ENCODE measurements around the gene CCDC12. TPM values are rescaled to one million over a fixed set of nuclear protein-coding genes. Genes with fewer than 3 reads are reported as not detected.
A peak's percentile ranks its signal among the peaks of the same experiment; 100 is the strongest.

CCDC12 gene
- total RNA-seq, 1 donor from 2014 or later: 50.5 TPM

DNA sequence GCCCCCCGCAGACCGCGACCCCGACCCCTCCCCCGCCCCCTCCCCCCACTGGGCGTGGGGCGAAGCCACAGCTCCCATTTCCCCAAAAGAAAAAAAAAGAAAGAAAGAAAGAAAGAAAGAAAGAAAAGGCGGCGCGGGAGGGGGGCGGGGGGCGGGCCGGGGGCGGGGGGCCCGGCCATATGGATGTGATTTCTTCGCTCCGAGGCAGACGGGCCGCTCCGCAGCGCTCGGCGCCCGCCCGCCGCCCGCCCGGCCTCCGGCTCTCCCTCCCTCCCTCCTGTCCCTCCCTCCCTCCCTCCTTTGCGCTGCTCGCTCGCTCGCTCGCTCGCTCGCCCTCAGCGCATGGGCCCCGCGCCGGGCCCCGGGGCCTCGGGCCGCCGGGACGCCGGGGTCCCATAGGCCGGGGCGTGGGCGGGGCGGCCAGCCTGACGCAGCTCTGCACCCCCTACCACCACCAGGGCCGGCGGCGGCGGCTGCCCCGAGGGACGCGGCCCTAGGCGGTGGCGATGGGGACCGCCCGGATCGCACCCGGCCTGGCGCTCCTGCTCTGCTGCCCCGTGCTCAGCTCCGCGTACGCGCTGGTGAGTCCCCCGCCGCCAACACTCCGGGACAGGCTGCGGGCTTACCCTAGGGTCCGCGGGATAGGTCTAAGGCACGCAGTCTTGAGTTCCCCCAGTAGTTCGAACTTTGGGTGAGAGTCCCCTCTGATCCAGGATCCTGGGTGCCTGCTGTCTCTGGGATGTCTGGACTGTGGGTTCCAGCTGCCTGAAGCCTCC lies 93.3 kb downstream of the CCDC12 start:
- peak overlapping the region; percentile 79 for H3K4me3 Mint-ChIP-seq
- TF ChIP-seq, protein P1, sequence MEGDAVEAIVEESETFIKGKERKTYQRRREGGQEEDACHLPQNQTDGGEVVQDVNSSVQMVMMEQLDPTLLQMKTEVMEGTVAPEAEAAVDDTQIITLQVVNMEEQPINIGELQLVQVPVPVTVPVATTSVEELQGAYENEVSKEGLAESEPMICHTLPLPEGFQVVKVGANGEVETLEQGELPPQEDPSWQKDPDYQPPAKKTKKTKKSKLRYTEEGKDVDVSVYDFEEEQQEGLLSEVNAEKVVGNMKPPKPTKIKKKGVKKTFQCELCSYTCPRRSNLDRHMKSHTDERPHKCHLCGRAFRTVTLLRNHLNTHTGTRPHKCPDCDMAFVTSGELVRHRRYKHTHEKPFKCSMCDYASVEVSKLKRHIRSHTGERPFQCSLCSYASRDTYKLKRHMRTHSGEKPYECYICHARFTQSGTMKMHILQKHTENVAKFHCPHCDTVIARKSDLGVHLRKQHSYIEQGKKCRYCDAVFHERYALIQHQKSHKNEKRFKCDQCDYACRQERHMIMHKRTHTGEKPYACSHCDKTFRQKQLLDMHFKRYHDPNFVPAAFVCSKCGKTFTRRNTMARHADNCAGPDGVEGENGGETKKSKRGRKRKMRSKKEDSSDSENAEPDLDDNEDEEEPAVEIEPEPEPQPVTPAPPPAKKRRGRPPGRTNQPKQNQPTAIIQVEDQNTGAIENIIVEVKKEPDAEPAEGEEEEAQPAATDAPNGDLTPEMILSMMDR (IDR thresholded peaks at IDR 0.05; ENCODE audit: unreplicated experiment): no peak
- DNase-seq (ENCODE audit: low spot score in 2 of 2, unreplicated experiment in 2 of 2): peak in 1 of 2 experiments; percentile 56
- H3K4me1 Mint-ChIP-seq: peaks cover 45% of the 10 kb centered on the region
- peaks cover 49% of the 10 kb centered on the region for H3K27me3 Mint-ChIP-seq (ENCODE audit: low read depth)
- H3K27ac Mint-ChIP-seq: no peak overlapping the region
- no peaks in the 10 kb centered on the region for H3K36me3 Mint-ChIP-seq
- H3K9me3 Mint-ChIP-seq: no peaks in the 10 kb centered on the region

DNA sequence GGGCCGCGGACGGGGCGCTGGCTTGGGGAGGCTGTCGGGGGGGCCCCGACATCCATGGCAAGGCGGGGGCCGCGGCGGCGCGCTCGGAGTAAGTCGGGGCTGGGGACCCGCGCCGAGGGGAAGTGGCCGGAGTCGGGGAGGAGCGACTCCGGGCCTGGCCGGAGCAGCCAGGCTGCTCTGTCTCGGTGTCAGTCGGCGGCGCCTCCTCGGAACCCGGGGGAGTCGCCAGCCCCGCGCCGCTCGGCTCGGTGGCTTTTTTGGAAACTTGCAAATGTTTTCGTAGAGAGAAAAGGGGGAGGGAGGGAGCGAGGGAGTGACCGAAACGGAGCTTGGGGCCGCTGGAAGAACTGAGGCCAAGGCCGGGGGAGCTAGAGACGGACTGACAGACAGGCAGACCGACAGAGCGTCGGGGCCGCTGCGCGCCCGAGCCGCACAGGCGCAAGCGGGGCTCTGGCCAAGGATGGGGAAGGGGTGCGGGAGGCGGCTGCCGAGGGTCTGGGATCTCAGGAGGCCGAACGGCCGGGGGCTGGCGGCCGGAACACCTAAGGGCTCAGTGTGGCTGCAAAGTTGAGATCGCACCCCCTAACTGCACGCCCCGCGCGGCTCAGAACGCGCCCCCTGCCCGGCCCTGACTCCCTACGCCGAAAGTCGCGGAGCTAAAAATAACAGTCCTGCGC lies 94.0 kb downstream of the CCDC12 start:
- peak overlapping the region; percentile 79 for H3K4me3 Mint-ChIP-seq
- no peaks in the 10 kb centered on the region for H3K9me3 Mint-ChIP-seq
- TF ChIP-seq, protein P1 (IDR thresholded peaks at IDR 0.05; ENCODE audit: unreplicated experiment): no peak
- peak in 1 of 2 experiments; percentile 58 for DNase-seq (ENCODE audit: low spot score in 2 of 2, unreplicated experiment in 2 of 2)
- H3K27ac Mint-ChIP-seq: peak overlapping the region; percentile 75
- H3K27me3 Mint-ChIP-seq (ENCODE audit: low read depth): peaks cover 49% of the 10 kb centered on the region
- peaks cover 46% of the 10 kb centered on the region for H3K4me1 Mint-ChIP-seq
- H3K36me3 Mint-ChIP-seq: no peaks in the 10 kb centered on the region

DNA sequence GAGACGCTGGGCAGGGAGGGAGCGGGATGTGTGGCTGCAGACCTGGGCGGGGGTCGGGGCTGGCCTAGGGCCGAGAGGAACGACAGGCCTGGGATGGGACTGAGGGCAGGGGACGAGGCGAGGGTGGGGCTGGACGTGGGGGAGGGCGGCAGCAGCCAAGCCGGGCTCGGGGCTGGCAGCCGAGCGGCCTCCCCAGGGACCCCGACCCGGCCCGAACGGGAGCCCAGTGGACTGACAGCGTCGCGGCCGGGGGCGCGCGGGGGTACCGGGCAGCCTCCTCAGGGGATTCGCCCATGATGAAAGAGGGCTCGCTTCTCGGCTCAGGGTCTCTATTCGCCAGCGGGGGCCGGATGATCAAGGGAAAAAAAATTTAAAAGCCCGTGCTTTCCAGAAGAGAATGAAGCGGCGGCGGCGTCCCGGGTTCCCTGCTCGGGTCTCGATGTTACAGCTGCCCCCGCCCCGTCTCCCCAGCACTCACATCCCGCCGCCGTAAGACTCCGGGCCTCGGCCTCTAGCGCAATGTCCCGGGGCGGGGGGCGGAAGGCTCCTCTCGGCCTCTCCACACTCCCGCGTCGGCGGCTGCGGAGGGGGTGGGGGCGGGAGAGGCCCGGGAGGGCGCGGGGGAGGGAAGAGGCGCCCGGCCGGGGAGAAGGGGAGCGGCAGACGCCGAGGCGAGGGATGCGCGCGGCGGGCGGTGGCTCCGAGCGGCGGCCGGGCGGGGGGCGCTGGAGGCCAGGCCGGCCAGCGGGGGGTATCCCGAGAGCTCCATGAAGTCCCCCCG lies 94.8 kb downstream of the CCDC12 start:
- peak; percentile 36 to 60 for DNase-seq (ENCODE audit: low spot score in 2 of 2, unreplicated experiment in 2 of 2)
- Mint-ChIP-seq H3K27ac (no peak overlapping the region), H3K27me3 (ENCODE audit: low read depth) (peaks cover 49% of the 10 kb centered on the region), H3K9me3 (no peaks in the 10 kb centered on the region), H3K4me3 (peak overlapping the region; percentile 70), H3K36me3 (no peaks in the 10 kb centered on the region), H3K4me1 (peaks cover 46% of the 10 kb centered on the region)
- TF ChIP-seq, protein P1 (IDR thresholded peaks at IDR 0.05; ENCODE audit: unreplicated experiment): no peak

DNA sequence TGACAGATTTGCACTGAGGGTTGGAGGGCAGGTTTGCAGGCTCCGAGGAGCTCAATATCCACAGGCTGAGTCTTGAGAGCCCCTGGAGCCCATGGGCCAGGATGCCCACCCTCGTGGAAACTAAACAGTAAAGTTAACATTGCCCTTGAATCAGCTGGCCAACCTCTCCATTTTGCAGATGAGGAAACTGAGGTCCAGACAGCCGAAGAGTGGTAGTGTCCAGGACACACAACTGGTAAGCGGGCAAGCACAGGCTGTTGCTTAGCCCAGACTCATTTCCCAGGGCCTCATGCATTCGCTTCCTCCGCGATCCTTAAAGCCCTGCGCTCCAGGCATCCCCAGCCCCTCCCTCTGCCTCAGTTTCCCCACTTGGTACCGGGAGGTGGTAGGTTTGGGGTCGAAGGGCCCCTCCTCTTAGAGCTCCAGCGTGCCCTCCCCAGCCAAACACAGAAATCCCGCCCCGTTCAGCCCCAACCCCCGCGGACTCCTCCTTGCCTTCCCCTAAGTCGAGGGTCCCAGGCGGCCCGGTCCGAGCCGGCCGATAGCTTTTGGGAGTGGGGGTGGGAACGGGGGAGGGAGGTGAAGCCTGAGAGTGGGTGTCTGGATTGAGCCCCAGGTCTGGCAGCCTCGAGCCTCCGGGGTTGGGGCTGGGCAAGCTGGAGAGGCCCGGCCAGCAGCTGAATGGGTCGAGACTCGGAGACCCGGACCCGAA lies 95.5 kb downstream of the CCDC12 start:
- no peak for DNase-seq (ENCODE audit: low spot score in 2 of 2, unreplicated experiment in 2 of 2)
- peaks cover 49% of the 10 kb centered on the region for H3K27me3 Mint-ChIP-seq (ENCODE audit: low read depth)
- H3K36me3 Mint-ChIP-seq: no peaks in the 10 kb centered on the region
- no peak overlapping the region for H3K27ac Mint-ChIP-seq
- TF ChIP-seq, protein P1 (IDR thresholded peaks at IDR 0.05; ENCODE audit: unreplicated experiment): no peak
- H3K4me1 Mint-ChIP-seq: peaks cover 46% of the 10 kb centered on the region
- H3K9me3 Mint-ChIP-seq: no peaks in the 10 kb centered on the region
- peak overlapping the region; percentile 70 for H3K4me3 Mint-ChIP-seq

DNA sequence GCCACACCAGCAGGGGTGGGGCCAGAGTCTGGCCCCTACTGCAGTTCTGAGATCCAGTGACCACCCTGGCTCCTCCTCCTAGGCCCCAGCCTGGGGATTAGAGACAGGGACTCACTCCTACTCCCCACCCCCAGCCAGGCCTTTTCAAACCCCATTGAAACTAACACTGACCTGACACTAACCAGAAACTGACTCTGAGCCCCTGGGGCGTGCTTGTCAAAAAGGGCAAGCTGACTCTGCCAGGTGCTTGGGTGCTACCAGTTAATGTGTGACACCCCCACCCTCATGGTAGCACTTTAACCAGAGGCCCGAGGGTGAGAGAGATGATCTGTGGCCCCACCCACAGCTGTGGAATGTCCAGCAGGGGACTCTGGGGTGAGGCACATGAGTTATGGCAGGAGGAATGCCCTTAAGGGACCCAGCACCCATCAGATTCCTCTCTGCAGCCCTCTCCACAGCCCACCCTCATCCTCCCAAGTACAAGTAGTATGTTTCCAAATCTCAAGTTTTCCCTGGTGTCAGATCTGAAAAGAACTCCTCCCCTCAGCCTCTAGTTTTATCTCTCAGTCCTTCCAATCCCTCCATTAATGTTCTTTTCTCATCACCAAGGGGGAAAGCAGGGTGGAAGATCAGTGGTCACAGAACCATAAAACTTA lies 97.6 kb downstream of the CCDC12 start:
- Mint-ChIP-seq H3K27ac (peak overlapping the region; percentile 61), H3K36me3 (no peaks in the 10 kb centered on the region), H3K4me3 (no peak overlapping the region), H3K27me3 (ENCODE audit: low read depth) (peaks cover 29% of the 10 kb centered on the region), H3K9me3 (no peaks in the 10 kb centered on the region), H3K4me1 (peaks cover 33% of the 10 kb centered on the region)
- no peak for DNase-seq (ENCODE audit: low spot score in 2 of 2, unreplicated experiment in 2 of 2)
- TF ChIP-seq, protein P1 (IDR thresholded peaks at IDR 0.05; ENCODE audit: unreplicated experiment): no peak
